Activated T-helper 1 cell treated with anti-CD3 and anti-CD28 coated beads, Interleukin-12 subunit alpha, Interleukin-12 subunit beta, Interleukin-2, Interleukin-4 antibody, amounts not matched to agents 30 ng/mL and 10 ng/mL and 1 ng/mL, durations not matched to agents 14 hours and 24 hours and 36 hours (primary cell): ENCODE data around the gene LIN9. TPM values are rescaled to one million over a fixed set of nuclear protein-coding genes. Genes with fewer than 3 reads are reported as not detected.
"Not testable (repeated sequence)": the region's sequence is repeated elsewhere in the genome, so short reads cannot be mapped to it uniquely, and the experiment has no call there.

Experiments
- DNase-seq: peaks from one replicate; pipeline ENCODE4 v3.0.0; 2021; ENCODE audit warnings: low spot score
- H3K27ac Mint-ChIP-seq: one replicate; pipeline ENCODE4 v1.8.0; 2021; ENCODE audit warnings: mild to moderate bottlenecking, mixed read lengths
- H3K27me3 Mint-ChIP-seq: one replicate; pipeline ENCODE4 v1.8.0; 2022; ENCODE audit warnings: mild to moderate bottlenecking, moderate library complexity, mixed read lengths; ENCODE audit not compliant: insufficient read depth
- H3K36me3 Mint-ChIP-seq: one replicate; pipeline ENCODE4 v1.8.0; 2021; ENCODE audit warnings: low read depth, mixed read lengths
- H3K4me1 Mint-ChIP-seq: one replicate; pipeline ENCODE4 v1.8.0; 2021; ENCODE audit warnings: low read depth, mixed read lengths
- H3K4me3 Mint-ChIP-seq: one replicate; pipeline ENCODE4 v1.8.0; 2021; ENCODE audit warnings: mild to moderate bottlenecking, moderate library complexity, mixed read lengths
- H3K9me3 Mint-ChIP-seq: one replicate; pipeline ENCODE4 v1.8.0; 2021; ENCODE audit warnings: mixed read lengths
- intact Hi-C: fragments of 100-400 bp; cut with micrococcal nuclease; formaldehyde crosslinking; loops from one replicate; pipeline ENCODE4 v1.15.1; 2024
- total RNA-seq: library from RNA; stranded (reverse); gene quantifications from 2 replicates; pipeline ENCODE4 v1.2.3, GENCODE V29; 2022

Gene LIN9
- total RNA-seq, 1 donor from 2014 or later: 12.1 TPM

DNA sequence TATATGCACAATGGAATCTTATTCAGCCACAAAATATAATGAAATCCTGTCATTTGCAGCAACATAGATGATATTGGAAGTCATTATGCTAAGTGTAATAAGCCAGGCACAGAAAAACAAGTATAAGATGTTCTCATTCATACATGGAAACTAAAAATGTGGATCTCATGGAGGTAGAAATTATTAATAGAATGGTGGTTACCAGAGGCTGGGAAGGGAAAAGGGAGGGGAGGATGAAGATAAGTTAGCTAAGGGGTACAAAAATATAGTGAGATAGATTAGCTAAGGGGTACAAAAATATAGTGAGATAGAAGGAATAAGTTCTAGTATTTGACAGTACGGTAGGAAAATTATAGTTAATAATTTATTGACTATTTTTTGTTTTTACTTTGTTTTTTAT, 27.9 kb downstream of the LIN9 start:
- Mint-ChIP-seq H3K4me1 (no peaks in the 10 kb centered on the region), H3K27ac (no peak overlapping the region), H3K27me3 (no peaks in the 10 kb centered on the region), H3K9me3 (no peaks in the 10 kb centered on the region), H3K36me3 (peaks cover 14% of the 10 kb centered on the region), H3K4me3 (no peak overlapping the region)
- DNase-seq: no peak
- intact Hi-C loops: no loop called here

DNA sequence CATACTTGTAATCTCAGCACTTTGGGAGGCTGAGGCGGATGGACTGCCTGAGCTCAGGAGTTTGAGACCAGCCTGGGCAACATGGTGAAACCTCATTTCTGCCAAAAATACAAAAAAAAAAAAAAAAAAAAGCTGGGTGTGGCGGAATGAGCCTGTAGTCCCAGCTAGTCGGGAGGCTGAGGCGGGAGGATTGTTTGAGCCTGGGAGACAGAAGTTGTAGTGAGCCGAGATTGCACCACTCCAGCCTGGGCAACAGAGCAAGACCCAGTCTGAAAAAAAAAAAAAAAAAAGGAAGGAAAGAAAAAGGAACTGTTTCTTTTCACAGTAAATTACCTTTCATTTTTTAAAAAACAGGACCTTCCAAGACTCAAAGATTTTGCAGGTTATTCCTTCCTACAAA, 29.5 kb downstream of the LIN9 start:
- Mint-ChIP-seq H3K4me3 (no peak overlapping the region), H3K4me1 (no peaks in the 10 kb centered on the region), H3K9me3 (no peaks in the 10 kb centered on the region), H3K36me3 (peaks cover 11% of the 10 kb centered on the region), H3K27ac (no peak overlapping the region), H3K27me3 (no peaks in the 10 kb centered on the region)
- intact Hi-C loops: no loop called here
- no peak for DNase-seq

DNA sequence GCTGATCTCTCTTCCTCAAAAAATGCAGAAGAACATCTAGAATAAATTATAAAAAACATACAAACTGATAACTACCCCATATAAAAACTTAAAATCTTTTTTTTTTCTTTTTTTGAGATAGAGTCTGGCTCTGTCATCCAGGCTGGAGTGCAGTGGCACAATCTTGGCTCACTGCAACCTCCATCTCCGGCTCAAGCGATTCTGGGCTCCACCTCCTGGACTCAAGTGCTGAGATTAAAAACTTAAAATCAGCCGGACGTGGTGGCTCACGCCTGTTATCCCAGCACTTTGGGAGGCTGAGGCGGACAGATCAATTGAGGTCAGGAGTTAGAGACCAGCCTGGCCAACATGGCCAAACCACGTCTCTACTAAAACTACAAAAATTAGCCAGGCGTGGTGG, 31.1 kb downstream of the LIN9 start:
- no peak overlapping the region for H3K27ac Mint-ChIP-seq
- no peaks in the 10 kb centered on the region for H3K9me3 Mint-ChIP-seq
- H3K36me3 Mint-ChIP-seq: peaks cover 9% of the 10 kb centered on the region
- H3K4me3 Mint-ChIP-seq: no peak overlapping the region
- DNase-seq: no peak
- H3K4me1 Mint-ChIP-seq: no peaks in the 10 kb centered on the region
- H3K27me3 Mint-ChIP-seq: no peaks in the 10 kb centered on the region
- intact Hi-C loops: no loop called here

DNA sequence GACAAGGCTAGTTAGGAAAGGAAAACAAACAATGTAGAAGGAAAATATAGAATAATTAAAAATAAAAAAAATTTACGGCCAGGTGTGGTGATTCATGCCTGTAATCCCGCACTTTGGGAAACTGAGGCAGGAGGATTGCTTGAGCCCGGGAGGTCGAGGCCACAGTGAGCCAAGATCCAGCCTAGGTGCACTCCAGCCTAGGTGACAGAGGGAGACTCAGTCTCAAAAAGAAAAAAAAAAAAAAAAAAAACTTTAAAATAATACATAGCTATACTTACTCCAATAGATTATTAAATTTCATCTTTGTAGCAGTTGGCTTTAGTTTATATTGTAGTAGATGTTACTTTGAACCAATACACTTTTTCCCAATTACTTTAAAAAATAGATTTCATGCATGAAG, 32.0 kb downstream of the LIN9 start:
- Mint-ChIP-seq H3K36me3 (peaks cover 9% of the 10 kb centered on the region), H3K27me3 (no peaks in the 10 kb centered on the region), H3K27ac (no peak overlapping the region), H3K4me3 (no peak overlapping the region), H3K9me3 (no peaks in the 10 kb centered on the region), H3K4me1 (no peaks in the 10 kb centered on the region)
- intact Hi-C loops: no loop called here
- no peak for DNase-seq

DNA sequence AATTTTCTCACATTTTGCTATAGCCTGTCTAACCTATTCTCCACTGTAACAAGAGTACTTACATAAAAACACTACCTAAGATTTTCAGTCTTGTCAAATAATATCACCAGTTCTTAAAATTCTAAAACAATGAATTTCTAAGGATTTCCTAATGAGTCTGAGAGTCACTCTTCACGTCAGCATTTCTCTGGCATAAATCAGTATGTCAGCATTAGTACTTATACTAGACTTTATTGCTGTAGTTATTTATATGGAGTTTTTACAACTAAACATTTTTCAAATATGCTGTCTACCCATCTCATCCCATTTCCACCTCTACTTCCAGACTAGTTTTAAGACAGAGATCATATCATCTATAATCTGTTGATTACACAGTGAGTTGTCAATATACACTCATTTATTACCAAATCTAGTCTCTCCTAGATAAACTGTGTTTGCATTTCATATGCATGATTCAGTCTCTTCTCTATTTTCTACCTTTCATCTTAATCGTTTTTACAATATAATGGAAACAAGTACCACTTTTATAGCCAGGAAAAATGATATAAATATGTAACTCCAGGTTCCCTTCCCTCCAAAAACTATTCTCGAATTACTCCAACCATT, 32.8 kb downstream of the LIN9 start:
- Mint-ChIP-seq H3K27ac (no peak overlapping the region), H3K4me3 (no peak overlapping the region), H3K9me3 (no peaks in the 10 kb centered on the region), H3K4me1 (no peaks in the 10 kb centered on the region), H3K27me3 (no peaks in the 10 kb centered on the region), H3K36me3 (peaks cover 9% of the 10 kb centered on the region)
- intact Hi-C loops: no loop called here
- no peak for DNase-seq

DNA sequence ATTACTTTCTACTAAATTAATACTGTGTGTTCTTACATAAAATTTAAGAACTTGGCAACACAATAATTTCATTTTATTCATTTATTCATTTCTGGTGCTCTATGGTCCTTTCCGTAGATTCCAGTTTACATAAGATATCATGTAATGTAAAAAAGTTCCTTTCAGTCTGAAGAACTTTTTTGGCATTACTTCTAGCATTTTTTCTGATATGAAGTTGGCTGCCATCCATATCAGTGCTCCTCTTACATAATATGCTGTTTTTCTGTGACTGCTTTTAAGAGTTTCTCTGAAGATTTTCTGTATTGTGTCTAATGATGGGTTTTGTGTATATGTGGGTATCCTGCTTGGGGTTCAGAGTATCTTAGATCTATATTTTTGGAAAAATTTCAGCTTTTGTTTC, 34.8 kb downstream of the LIN9 start:
- H3K4me1 Mint-ChIP-seq: no peaks in the 10 kb centered on the region
- DNase-seq: no peak
- no peak overlapping the region for H3K4me3 Mint-ChIP-seq
- H3K36me3 Mint-ChIP-seq: peaks cover 9% of the 10 kb centered on the region
- H3K9me3 Mint-ChIP-seq: no peaks in the 10 kb centered on the region
- H3K27me3 Mint-ChIP-seq: no peaks in the 10 kb centered on the region
- no peak overlapping the region for H3K27ac Mint-ChIP-seq
- intact Hi-C loops: no loop called here

DNA sequence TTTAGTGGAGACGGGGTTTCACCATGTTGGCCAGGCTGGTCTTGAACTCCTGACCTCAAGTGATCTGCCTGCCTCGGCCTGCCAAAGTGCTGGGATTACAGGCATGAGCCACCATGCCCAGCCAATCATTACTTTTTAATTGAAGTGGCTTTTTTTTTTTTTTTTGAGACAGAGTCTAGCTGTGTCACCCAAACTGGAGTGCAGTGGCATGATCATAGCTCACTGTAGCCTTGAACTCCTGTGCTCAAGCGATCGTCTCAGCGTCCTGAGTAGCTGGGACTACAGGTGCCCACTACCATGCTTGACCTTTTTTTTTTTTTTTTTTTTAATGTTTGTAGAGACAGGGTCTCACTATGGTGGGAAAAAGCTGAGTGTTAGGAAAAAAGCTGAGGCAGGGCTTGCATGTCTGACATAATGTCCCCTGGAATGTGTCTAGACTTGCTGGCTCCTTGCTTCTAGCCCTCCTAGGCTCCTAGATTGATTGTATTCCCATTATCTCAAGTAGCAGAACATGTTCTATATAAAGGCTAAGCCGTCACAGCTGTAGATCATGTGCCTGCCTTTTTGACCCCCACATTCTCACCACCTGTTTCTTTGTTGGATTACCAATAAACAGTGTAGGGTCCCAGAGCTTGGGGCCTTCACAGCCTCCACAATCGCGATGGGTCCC, 36.6 kb downstream of the LIN9 start:
- H3K36me3 Mint-ChIP-seq: peaks cover 11% of the 10 kb centered on the region
- H3K4me3 Mint-ChIP-seq, H3K27ac Mint-ChIP-seq, H3K9me3 Mint-ChIP-seq, H3K4me1 Mint-ChIP-seq, H3K27me3 Mint-ChIP-seq, intact Hi-C loops, DNase-seq: not testable (repeated sequence)

DNA sequence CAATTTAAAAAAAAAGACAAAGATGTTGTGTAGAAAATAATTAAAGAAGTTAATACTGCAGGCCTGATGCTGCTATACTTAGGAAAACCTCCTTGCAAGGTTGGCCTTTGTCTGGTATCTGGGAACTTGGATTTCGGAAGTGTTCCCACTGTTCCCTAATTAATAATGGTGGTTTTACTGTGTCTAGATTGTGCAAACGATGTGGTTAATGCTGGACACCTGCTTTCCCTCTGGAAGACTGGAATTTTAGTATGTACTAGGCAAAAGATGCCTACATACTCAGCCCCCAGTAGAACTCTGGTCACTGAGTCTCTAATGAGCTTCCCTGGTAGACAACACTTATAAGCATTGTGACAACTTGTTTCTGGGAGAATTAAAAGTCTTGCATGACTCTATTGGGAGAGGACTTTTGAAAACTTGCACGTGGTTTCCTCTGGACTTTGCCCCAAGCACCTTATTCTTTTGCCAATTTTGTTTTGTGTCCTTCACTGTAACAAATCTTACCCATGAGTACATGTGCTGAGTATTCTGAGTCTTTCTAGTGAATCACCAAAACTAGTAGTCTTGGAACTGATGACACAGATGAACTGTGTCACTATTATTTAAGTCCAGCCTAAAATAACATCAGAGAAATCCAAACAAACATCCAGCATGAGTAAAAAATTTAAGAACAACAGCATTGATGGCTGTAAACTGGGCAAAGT, 40.4 kb downstream of the LIN9 start:
- Mint-ChIP-seq H3K4me3 (no peak overlapping the region), H3K27ac (no peak overlapping the region), H3K36me3 (peaks cover 7% of the 10 kb centered on the region), H3K9me3 (no peaks in the 10 kb centered on the region), H3K27me3 (no peaks in the 10 kb centered on the region), H3K4me1 (no peaks in the 10 kb centered on the region)
- no peak for DNase-seq
- intact Hi-C loops: no loop called here

DNA sequence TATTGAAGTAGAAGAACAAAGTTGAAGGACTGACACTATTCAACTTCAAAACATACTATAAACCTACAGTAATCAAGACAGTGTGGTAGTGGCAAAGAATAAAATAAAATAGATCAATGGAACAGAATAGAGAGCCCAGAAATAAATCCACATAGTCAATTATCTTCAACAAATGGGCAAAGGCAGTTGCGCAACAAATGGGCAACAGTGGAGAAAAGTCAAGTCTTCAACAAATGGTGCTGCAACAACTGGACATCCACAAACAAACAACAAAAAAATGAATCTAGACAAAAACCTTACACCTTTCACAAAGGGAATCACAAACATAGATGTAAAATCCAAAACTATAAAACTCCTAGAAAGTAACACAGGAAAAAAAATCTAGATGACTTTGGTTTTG, 47.1 kb downstream of the LIN9 start:
- no peaks in the 10 kb centered on the region for H3K4me1 Mint-ChIP-seq
- H3K4me3 Mint-ChIP-seq: no peak overlapping the region
- intact Hi-C loops: no loop called here
- no peak for DNase-seq
- H3K36me3 Mint-ChIP-seq: peaks cover 39% of the 10 kb centered on the region
- H3K27me3 Mint-ChIP-seq: no peaks in the 10 kb centered on the region
- no peak overlapping the region for H3K27ac Mint-ChIP-seq
- peaks cover 21% of the 10 kb centered on the region for H3K9me3 Mint-ChIP-seq

DNA sequence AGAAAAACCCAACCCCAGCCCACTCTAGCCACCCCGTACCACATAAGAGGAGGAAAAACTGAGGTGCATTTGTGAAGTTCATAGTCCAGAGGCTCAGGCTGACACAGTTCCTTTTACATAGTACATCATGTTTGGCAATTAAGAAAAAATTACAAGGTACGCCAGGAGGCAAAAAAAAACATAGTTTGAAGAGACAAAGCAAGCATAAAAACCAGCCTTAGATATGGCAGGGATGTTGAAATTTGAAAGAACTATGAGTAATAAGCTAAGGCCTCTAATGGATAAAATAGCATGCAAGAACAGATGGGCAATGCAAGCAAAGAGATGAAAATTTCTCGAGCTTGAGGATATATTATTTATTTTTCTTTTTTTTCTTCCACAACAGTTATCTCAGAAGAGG, 53.6 kb downstream of the LIN9 start:
- intact Hi-C loops: no loop called here
- Mint-ChIP-seq H3K9me3 (peaks cover 9% of the 10 kb centered on the region), H3K36me3 (peaks cover 15% of the 10 kb centered on the region), H3K4me3 (no peak overlapping the region), H3K4me1 (no peaks in the 10 kb centered on the region), H3K27ac (no peak overlapping the region), H3K27me3 (no peaks in the 10 kb centered on the region)
- no peak for DNase-seq

DNA sequence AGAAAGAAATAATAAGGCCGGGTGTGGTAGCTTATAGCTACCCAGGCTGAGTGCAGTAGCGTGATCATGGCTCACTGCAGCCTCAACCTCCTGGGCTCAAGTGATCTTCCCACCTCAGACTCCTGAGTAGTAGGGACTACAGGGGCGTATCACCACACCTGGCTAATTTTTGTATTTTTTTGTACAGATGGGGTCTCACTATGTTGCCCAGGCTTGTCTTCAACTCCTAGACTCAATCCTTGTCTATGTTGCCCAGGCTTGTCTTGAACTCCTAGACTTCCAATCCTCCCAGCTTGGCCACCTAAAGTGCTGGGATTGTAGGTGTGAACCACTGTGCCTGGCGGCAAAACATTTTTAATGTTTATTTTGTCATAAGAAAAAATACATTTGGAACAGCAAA, 55.0 kb downstream of the LIN9 start:
- DNase-seq: no peak
- H3K36me3 Mint-ChIP-seq: peaks cover 10% of the 10 kb centered on the region
- H3K27me3 Mint-ChIP-seq: no peaks in the 10 kb centered on the region
- H3K4me1 Mint-ChIP-seq: no peaks in the 10 kb centered on the region
- H3K9me3 Mint-ChIP-seq: no peaks in the 10 kb centered on the region
- no peak overlapping the region for H3K4me3 Mint-ChIP-seq
- intact Hi-C loops: no loop called here
- H3K27ac Mint-ChIP-seq: no peak overlapping the region

DNA sequence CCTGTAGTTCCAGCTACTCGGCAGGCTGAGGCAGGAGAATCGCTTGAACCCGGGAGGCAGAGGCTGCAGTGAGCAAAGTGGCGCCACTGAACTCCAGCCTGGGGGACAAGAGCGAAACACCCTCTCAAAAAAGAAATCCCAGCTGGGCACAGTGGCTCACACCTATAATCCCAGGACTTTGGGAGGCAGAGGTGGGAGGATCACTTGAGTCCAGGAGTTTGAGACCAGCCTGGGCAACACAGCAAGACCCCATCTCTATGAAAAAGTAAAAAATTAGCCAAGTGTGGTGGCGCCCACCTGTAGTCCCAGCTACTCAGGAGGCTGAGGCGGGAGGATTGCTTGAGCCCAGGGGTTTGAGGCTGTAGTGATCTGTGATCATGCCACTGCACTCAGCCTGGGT, 56.1 kb downstream of the LIN9 start:
- H3K4me3 Mint-ChIP-seq, DNase-seq, intact Hi-C loops, H3K27me3 Mint-ChIP-seq, H3K27ac Mint-ChIP-seq, H3K4me1 Mint-ChIP-seq, H3K9me3 Mint-ChIP-seq: not testable (repeated sequence)
- H3K36me3 Mint-ChIP-seq: peaks cover 10% of the 10 kb centered on the region

DNA sequence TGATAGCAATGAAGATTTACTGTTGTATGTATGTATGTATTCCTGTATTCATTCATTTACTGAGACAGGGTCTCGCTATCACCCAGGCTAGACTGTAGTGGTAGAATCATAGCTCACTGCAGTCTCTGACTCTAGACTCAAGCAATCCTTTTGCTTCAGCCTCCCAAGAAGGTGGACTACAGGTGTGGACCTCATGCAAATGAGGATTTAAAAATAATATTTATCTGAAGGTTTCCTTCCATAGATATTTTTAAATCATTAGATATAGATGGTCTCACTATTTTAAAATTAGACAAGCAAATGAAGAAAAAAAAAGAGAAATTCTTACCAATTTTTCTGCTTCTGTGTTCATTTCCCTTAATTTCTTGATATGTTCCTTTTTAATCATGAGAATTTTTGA, 58.5 kb downstream of the LIN9 start:
- Mint-ChIP-seq H3K4me1 (no peaks in the 10 kb centered on the region), H3K27ac (no peak overlapping the region), H3K4me3 (no peak overlapping the region), H3K36me3 (peaks cover 16% of the 10 kb centered on the region), H3K9me3 (no peaks in the 10 kb centered on the region), H3K27me3 (peaks cover 2% of the 10 kb centered on the region)
- intact Hi-C loops: no loop called here
- no peak for DNase-seq
